Testis (tissue), 2 donors: Measurements from ENCODE around the gene KIAA1755.

Experiments used
- CTCF ChIP-seq, 3 experiments: fragments of 450-650 bp in 2 of 3; fragments of 200-600 bp in 1 of 3; sonication (generic) in 1 of 3; IDR thresholded peaks; one replicate each; pipeline ENCODE4 v1.5.1; 2016 to 2019; ENCODE audit warnings: antibody characterized with exemption in 3 of 3, mild to moderate bottlenecking in 2 of 3, moderate library complexity in 1 of 3
- POLR2A ChIP-seq: fragments of 450-650 bp; IDR thresholded peaks from one replicate; pipeline ENCODE4 v1.6.1; 2017; ENCODE audit warnings: antibody characterized with exemption, mild to moderate bottlenecking, moderate library complexity

GRCh38 chr20:38190936-38191371 lies 69.6 kb downstream of the KIAA1755 start:
- TF ChIP-seq CTCF (IDR thresholded peaks at IDR 0.05) (no peak), POLR2A (no peak)
